Keratinocyte (primary cell): Measurements from ENCODE around the gene JAZF1.

Experiments
- EZH2 ChIP-seq: IDR thresholded peaks from one replicate; pipeline ENCODE4 v1.6.1; 2012; ENCODE audit warnings: inconsistent platforms, mild to moderate bottlenecking, low read length, moderate library complexity
- TF ChIP-seq, protein P1 (sequence below), 3 experiments: IDR thresholded peaks in 1 of 3; conservative IDR thresholded peaks in 1 of 3; optimal IDR thresholded peaks in 1 of 3; 2 replicates in 2 of 3; 3 replicates in 1 of 3; pipeline versions ENCODE3 to v1.5.1; 2011; ENCODE audit warnings: low read length in 3 of 3, mild to moderate bottlenecking in 3 of 3, moderate library complexity in 2 of 3, control low read depth in 1 of 3, inconsistent platforms in 1 of 3; ENCODE audit not compliant: insufficient read depth in 2 of 3; ENCODE audit errors: extremely low read depth in 1 of 3

DNA sequence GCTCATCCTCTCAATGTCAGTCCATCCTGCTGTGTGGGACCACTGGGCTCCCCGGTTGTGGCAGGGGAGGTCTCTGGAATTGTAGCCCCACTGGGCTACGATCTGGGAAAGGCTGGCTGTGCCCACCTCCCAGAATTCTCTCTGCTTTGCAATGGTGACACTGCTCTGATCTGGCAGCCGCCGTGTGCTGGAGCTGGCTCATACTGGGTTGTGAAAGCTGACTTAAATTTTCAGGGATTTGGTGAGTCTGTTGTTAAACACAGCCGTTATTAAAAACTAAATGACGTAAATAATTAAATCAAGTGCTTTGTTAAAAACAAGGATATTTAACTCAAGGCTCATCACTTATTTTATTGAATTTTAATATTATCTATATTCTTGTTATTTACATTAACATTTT is 280.6 kb downstream of the JAZF1 start:
- TF ChIP-seq, protein P1, sequence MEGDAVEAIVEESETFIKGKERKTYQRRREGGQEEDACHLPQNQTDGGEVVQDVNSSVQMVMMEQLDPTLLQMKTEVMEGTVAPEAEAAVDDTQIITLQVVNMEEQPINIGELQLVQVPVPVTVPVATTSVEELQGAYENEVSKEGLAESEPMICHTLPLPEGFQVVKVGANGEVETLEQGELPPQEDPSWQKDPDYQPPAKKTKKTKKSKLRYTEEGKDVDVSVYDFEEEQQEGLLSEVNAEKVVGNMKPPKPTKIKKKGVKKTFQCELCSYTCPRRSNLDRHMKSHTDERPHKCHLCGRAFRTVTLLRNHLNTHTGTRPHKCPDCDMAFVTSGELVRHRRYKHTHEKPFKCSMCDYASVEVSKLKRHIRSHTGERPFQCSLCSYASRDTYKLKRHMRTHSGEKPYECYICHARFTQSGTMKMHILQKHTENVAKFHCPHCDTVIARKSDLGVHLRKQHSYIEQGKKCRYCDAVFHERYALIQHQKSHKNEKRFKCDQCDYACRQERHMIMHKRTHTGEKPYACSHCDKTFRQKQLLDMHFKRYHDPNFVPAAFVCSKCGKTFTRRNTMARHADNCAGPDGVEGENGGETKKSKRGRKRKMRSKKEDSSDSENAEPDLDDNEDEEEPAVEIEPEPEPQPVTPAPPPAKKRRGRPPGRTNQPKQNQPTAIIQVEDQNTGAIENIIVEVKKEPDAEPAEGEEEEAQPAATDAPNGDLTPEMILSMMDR (optimal IDR thresholded peaks at IDR 0.05 in 1 of 3, IDR thresholded peaks at IDR 0.05 in 1 of 3, conservative IDR thresholded peaks at IDR 0.05 in 1 of 3; ENCODE audit: extremely low read depth in 1 of 3, insufficient read depth in 2 of 3, low read length in 3 of 3): no peak
- no peak for TF ChIP-seq EZH2
